GM12892 (cell line): ENCODE results near the gene LYRM4.

Source experiments
- POLR2A ChIP-seq: IDR thresholded peaks from 2 replicates; pipeline ENCODE4 v1.6.1; 2011; ENCODE audit warnings: low read depth, low read length, control low read depth
- TAF1 ChIP-seq: IDR thresholded peaks from 2 replicates; pipeline ENCODE4 v1.6.1; 2011; ENCODE audit warnings: low read depth, mild to moderate bottlenecking, control low read depth, low read length, borderline replicate concordance

DNA sequence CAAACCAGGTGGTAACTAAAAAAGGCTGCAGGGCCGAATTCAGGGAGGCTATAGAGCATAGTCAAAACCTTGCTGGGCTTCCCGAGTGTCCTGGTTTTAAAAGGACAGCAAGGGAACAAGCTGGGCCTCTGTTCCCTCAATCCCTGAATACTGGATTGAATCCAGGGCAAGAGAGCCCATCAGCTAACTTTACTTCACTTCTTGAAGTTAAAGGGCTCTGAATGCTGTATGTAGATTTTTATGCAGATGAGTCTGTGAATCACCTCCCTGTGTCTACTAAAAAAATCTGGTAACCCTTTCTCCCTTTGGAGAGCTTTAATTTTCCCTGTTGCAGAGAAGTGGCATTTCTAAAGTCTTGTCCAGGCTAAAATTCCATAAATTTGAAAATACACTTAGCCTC is 29.5 kb downstream of the LYRM4 start:
- TF ChIP-seq TAF1 (no peak), POLR2A (no peak)
